HG02938 (cell line): ENCODE results near the gene NDUFA13.

Source experiments
- ATAC-seq: cut with Tn5 transposase; IDR thresholded peaks from one replicate; pipeline ENCODE4 v1.9.1; 2021; ENCODE audit warnings: mild to moderate bottlenecking, moderate library complexity; ENCODE audit not compliant: unreplicated experiment

The NDUFA13 gene

GRCh38 chr19:19544954-19545591, 29.0 kb downstream of the NDUFA13 start:
- ATAC-seq, result no peak

GRCh38 chr19:19545707-19546106, 29.7 kb downstream of the NDUFA13 start:
- no peak for ATAC-seq

- ATAC-seq, result no peak
Observed at GRCh38 chr19:19546751-19547162, 30.7 kb downstream of the NDUFA13 start.

GRCh38 chr19:19547674-19548336, 31.8 kb downstream of the NDUFA13 start:
- ATAC-seq, result no peak

- ATAC-seq, result no peak
Observed at GRCh38 chr19:19548915-19549759, 33.1 kb downstream of the NDUFA13 start.

- ATAC-seq, result no peak
Observed at GRCh38 chr19:19549804-19550464, 33.9 kb downstream of the NDUFA13 start.

GRCh38 chr19:19550485-19550929, 34.5 kb downstream of the NDUFA13 start:
- ATAC-seq, result no peak

- ATAC-seq, result no peak
Observed at GRCh38 chr19:19550972-19551852, 35.2 kb downstream of the NDUFA13 start.

- ATAC-seq, result no peak
Observed at GRCh38 chr19:19551853-19552192, 35.8 kb downstream of the NDUFA13 start.

GRCh38 chr19:19552798-19553197, 36.8 kb downstream of the NDUFA13 start:
- no peak for ATAC-seq

GRCh38 chr19:19553670-19554069, 37.6 kb downstream of the NDUFA13 start:
- ATAC-seq, result no peak

GRCh38 chr19:19554074-19555023, 38.3 kb downstream of the NDUFA13 start:
- no peak for ATAC-seq

- no peak for ATAC-seq
Observed at GRCh38 chr19:19558055-19558454, 42.0 kb downstream of the NDUFA13 start.

- ATAC-seq, result no peak
Observed at GRCh38 chr19:19558636-19559035, 42.6 kb downstream of the NDUFA13 start.

- ATAC-seq, result no peak
Observed at GRCh38 chr19:19559931-19560330, 43.9 kb downstream of the NDUFA13 start.

GRCh38 chr19:19561946-19562664, 46.1 kb downstream of the NDUFA13 start:
- no peak for ATAC-seq

- no peak for ATAC-seq
Observed at GRCh38 chr19:19562665-19563347, 46.8 kb downstream of the NDUFA13 start.

GRCh38 chr19:19563348-19563848, 47.4 kb downstream of the NDUFA13 start:
- no peak for ATAC-seq
